Erythroblast (primary cell): ENCODE measurements around the gene RIMBP3C.
"Not testable (repeated sequence)": the region's sequence is repeated elsewhere in the genome, so short reads cannot be mapped to it uniquely, and the experiment has no call there.

Experiments used
- GATA1 ChIP-seq: IDR thresholded peaks from 2 replicates; pipeline ENCODE4 v1.6.1; 2011; ENCODE audit warnings: low read depth, mild to moderate bottlenecking, control low read depth, low read length, moderate library complexity
- POLR2A ChIP-seq: IDR thresholded peaks from 2 replicates; pipeline ENCODE4 v1.6.1; 2011; ENCODE audit warnings: mild to moderate bottlenecking, low read length

DNA sequence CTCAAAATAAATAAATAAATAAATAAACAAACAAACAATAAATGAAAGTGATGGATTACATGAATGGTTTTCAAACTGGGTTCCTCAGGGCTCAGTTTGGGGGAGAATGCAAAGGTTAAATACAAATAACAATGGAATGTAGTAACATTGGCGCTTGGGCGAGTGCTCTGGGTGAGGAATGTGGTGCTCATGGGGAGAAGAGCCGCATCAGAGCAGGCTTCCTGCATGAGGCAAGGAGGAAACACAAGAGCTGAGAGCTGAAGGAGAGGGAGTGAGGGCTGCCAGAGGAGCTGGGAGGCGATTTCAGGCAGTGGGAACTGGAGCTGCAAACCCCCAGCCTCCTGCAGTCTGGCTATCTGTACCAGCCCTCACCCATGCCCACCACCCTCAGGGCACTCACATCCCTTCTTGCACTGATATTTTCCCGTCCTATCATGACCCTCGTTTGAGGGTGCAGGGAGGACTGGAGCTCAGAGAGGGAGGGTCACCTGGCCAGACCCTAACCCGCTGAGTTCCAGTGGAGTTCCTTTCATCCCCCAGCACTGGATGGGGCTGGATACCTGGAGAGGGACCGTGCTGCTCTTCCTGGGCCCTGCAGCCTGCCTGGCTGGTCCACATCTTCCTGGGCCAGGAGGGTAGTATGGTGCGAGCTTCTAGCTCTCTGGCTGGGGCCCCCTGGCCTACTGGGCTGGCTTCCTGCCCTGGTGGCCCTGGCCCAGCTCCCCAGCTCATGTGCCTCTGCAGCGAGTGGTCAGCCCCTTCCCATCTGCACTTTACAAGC is 8.3 kb upstream of the RIMBP3C start:
- not testable (repeated sequence) for TF ChIP-seq POLR2A, GATA1
